ENCODE measurements around the gene FAM89A. TPM values are rescaled to one million over a fixed set of nuclear protein-coding genes. Genes with fewer than 3 reads are reported as not detected.
"Not testable (repeated sequence)": the region's sequence is repeated elsewhere in the genome, so short reads cannot be mapped to it uniquely, and the experiment has no call there.

Gene FAM89A
- total and polyA plus RNA-seq, 2 donors (not counting 3 experiments of a cell fraction or from before 2014, with no cell fraction given): 21.0 to 24.0 TPM

GRCh38 chr1:231032963-231033362 lies 7.1 kb downstream of the FAM89A start:
- Histone ChIP-seq H3K4me2 (ENCODE audit: insufficient read depth, low read length) (no peak overlapping the region), H3K4me3 (replicated peaks in 1 of 3; ENCODE audit: insufficient read depth in 1 of 3, low read depth in 1 of 3, low read length in 3 of 3) (no peak overlapping the region), H3K4me1 (ENCODE audit: control insufficient read depth, extremely low read depth, insufficient read depth, low read length) (peaks cover 13% of the 10 kb centered on the region), H2AFZ (ENCODE audit: low read depth, low read length) (no peak overlapping the region), H3K9me1 (replicated peaks; ENCODE audit: control insufficient read depth, extremely low read depth, insufficient read depth, low read length) (no peaks in the 10 kb centered on the region), H3K9me3 (replicated peaks; ENCODE audit: control insufficient read depth, insufficient read depth, low read length) (no peaks in the 10 kb centered on the region), H3K79me2 (ENCODE audit: control insufficient read depth, insufficient read depth, low read length) (no peaks in the 10 kb centered on the region), H3K27ac (ENCODE audit: insufficient read depth, low read depth, low read length) (no peak overlapping the region), H3K9ac (replicated peaks; ENCODE audit: extremely low read depth, insufficient read depth, low read length) (no peak overlapping the region), H3K36me3 (ENCODE audit: control insufficient read depth in 2 of 2, extremely low read depth in 1 of 2, insufficient read depth in 2 of 2, low read length in 2 of 2) (no peaks in the 10 kb centered on the region), H3K27me3 (ENCODE audit: control insufficient read depth in 2 of 2, insufficient read depth in 2 of 2, low read length in 2 of 2) (peaks cover 0 to under 1% of the 10 kb centered on the region in 2 experiments), H4K20me1 (replicated peaks; ENCODE audit: control insufficient read depth, extremely low read depth, insufficient read depth, low read length) (no peaks in the 10 kb centered on the region)
- ChIA-PET POLR2A (no interaction called here), CTCF (interaction anchor here (1.0 kb wide), 1 partner anchor 18 kb away, joined by 3 read pairs; no protein-coding TSS in a partner anchor)
- intact Hi-C loops (cut with micrococcal nuclease): loop anchor here (10.0 kb wide), 1 partner anchor 302 kb away; the partner anchor contains the start of genes EXOC8 and SPRTN
- dilution Hi-C loops (cut with MboI; ENCODE audit: extremely low pct_ligation_motif_present, low sequenced_read_pairs): no loop called here
- no TSS peak for BruUV-seq (replicated peaks)
- TF ChIP-seq EZH2 (IDR thresholded peaks at IDR 0.05; ENCODE audit: borderline replicate concordance, low read depth, low read length, severe bottlenecking): no peak
- TF ChIP-seq, protein P1, sequence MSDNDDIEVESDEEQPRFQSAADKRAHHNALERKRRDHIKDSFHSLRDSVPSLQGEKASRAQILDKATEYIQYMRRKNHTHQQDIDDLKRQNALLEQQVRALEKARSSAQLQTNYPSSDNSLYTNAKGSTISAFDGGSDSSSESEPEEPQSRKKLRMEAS (IDR thresholded peaks at IDR 0.05; ENCODE audit: insufficient read depth, insufficient read length): peak; percentile 29
- no peak for FAIRE-seq
- DNase-seq (ENCODE audit: low read depth, low spot score): peak; percentile 12

- no peak overlapping the region for H2AFZ ChIP-seq (ENCODE audit: low read depth, low read length)
- no peak overlapping the region for H3K9ac ChIP-seq (replicated peaks; ENCODE audit: extremely low read depth, insufficient read depth, low read length)
- no peaks in the 10 kb centered on the region for H3K9me3 ChIP-seq (replicated peaks; ENCODE audit: control insufficient read depth, insufficient read depth, low read length)
- CTCF ChIA-PET: no interaction called here
- H3K27me3 ChIP-seq (ENCODE audit: control insufficient read depth in 2 of 2, insufficient read depth in 2 of 2, low read length in 2 of 2): no peaks in the 10 kb centered on the region
- DNase-seq (ENCODE audit: low read depth, low spot score) (no peak), FAIRE-seq (no peak)
- no peaks in the 10 kb centered on the region for H3K36me3 ChIP-seq (ENCODE audit: control insufficient read depth in 2 of 2, extremely low read depth in 1 of 2, insufficient read depth in 2 of 2, low read length in 2 of 2)
- no peaks in the 10 kb centered on the region for H4K20me1 ChIP-seq (replicated peaks; ENCODE audit: control insufficient read depth, extremely low read depth, insufficient read depth, low read length)
- H3K4me3 ChIP-seq (replicated peaks in 1 of 3; ENCODE audit: insufficient read depth in 1 of 3, low read depth in 1 of 3, low read length in 3 of 3): no peak overlapping the region
- intact Hi-C loops (cut with micrococcal nuclease): loop anchor here (2.0 to 10.0 kb wide), 5 partner anchors 63 to 305 kb away; partner anchors contain the start of genes EXOC8, SPRTN and TRIM67
- peaks cover 16% of the 10 kb centered on the region for H3K4me1 ChIP-seq (ENCODE audit: control insufficient read depth, extremely low read depth, insufficient read depth, low read length)
- BruUV-seq (replicated peaks): no TSS peak
- H3K9me1 ChIP-seq (replicated peaks; ENCODE audit: control insufficient read depth, extremely low read depth, insufficient read depth, low read length): no peaks in the 10 kb centered on the region
- no peaks in the 10 kb centered on the region for H3K79me2 ChIP-seq (ENCODE audit: control insufficient read depth, insufficient read depth, low read length)
- H3K4me2 ChIP-seq (ENCODE audit: insufficient read depth, low read length): no peak overlapping the region
- TF ChIP-seq POLR2AphosphoS5 (IDR thresholded peaks at IDR 0.05; ENCODE audit: insufficient read depth, low read depth, low read length) (no peak), GATA2 (IDR thresholded peaks at IDR 0.05; ENCODE audit: insufficient read depth, insufficient read length, low read depth, low read length) (no peak), POLR2A (IDR thresholded peaks at IDR 0.05; ENCODE audit: low read depth, low read length) (no peak), EZH2 (IDR thresholded peaks at IDR 0.05; ENCODE audit: borderline replicate concordance, low read depth, low read length, severe bottlenecking) (no peak), JUN (IDR thresholded peaks at IDR 0.05; ENCODE audit: borderline replicate concordance, insufficient read depth, insufficient read length, low read depth) (no peak)
- TF ChIP-seq, protein P1 (IDR thresholded peaks at IDR 0.05; ENCODE audit: insufficient read depth, insufficient read length): no peak
- dilution Hi-C loops (cut with MboI; ENCODE audit: extremely low pct_ligation_motif_present, low sequenced_read_pairs): no loop called here
- POLR2A ChIA-PET: no interaction called here
- H3K27ac ChIP-seq (ENCODE audit: insufficient read depth, low read depth, low read length): no peak overlapping the region
These were observed 10.2 kb downstream of the FAM89A start for GRCh38 chr1:231029841-231030240.

GRCh38 chr1:231029247-231029646 lies 10.8 kb downstream of the FAM89A start:
- H3K27me3 ChIP-seq (ENCODE audit: control insufficient read depth in 2 of 2, insufficient read depth in 2 of 2, low read length in 2 of 2); H3K79me2 ChIP-seq (ENCODE audit: control insufficient read depth, insufficient read depth, low read length); FAIRE-seq; BruUV-seq (replicated peaks); H2AFZ ChIP-seq (ENCODE audit: low read depth, low read length); H3K4me3 ChIP-seq (replicated peaks in 1 of 3; ENCODE audit: insufficient read depth in 1 of 3, low read depth in 1 of 3, low read length in 3 of 3); DNase-seq (ENCODE audit: low read depth, low spot score); H3K4me2 ChIP-seq (ENCODE audit: insufficient read depth, low read length); H3K36me3 ChIP-seq (ENCODE audit: control insufficient read depth in 2 of 2, extremely low read depth in 1 of 2, insufficient read depth in 2 of 2, low read length in 2 of 2); dilution Hi-C loops (cut with MboI; ENCODE audit: extremely low pct_ligation_motif_present, low sequenced_read_pairs); H3K9me1 ChIP-seq (replicated peaks; ENCODE audit: control insufficient read depth, extremely low read depth, insufficient read depth, low read length); H3K9ac ChIP-seq (replicated peaks; ENCODE audit: extremely low read depth, insufficient read depth, low read length); H4K20me1 ChIP-seq (replicated peaks; ENCODE audit: control insufficient read depth, extremely low read depth, insufficient read depth, low read length); H3K9me3 ChIP-seq (replicated peaks; ENCODE audit: control insufficient read depth, insufficient read depth, low read length): not testable (repeated sequence)
- Histone ChIP-seq H3K4me1 (ENCODE audit: control insufficient read depth, extremely low read depth, insufficient read depth, low read length) (peaks cover 16% of the 10 kb centered on the region), H3K27ac (ENCODE audit: insufficient read depth, low read depth, low read length) (peak overlapping the region; percentile 45)
- ChIA-PET POLR2A (interaction anchor here (1.2 kb wide), 1 partner anchor 41 kb away, joined by 4 read pairs; no protein-coding TSS in a partner anchor), CTCF (interaction anchor here (1.0 kb wide), 1 partner anchor 12 kb away, joined by 4 read pairs; no protein-coding TSS in a partner anchor)
- intact Hi-C loops (cut with micrococcal nuclease): loop anchor here (2.0 to 5.0 kb wide), 4 partner anchors 64 to 162 kb away; partner anchors contain the start of gene TRIM67

All from endothelial cell of umbilical vein (primary cell).